GM12878 (cell line): ENCODE measurements around the gene LETM1. TPM values are rescaled to one million over a fixed set of nuclear protein-coding genes. Genes with fewer than 3 reads are reported as not detected.

ENCODE experiments used
- ATF7 ChIP-seq: fragments of 450-650 bp; IDR thresholded peaks from 2 replicates; pipeline ENCODE4 v1.6.1; 2016; ENCODE audit warnings: low read depth, mild to moderate bottlenecking
- BACH1 ChIP-seq: fragments of 450-650 bp; IDR thresholded peaks from 2 replicates; pipeline ENCODE4 v1.6.1; 2017; ENCODE audit warnings: mild to moderate bottlenecking, borderline replicate concordance
- BHLHE40 ChIP-seq, 2 experiments: fragments of 450-650 bp in 1 of 2; IDR thresholded peaks; 2 replicates each; pipeline ENCODE4 v1.6.1; 2011 to 2017; ENCODE audit warnings: low read depth in 2 of 2, borderline replicate concordance in 1 of 2, improper control_type of control experiment in 1 of 2, low read length in 1 of 2, mild to moderate bottlenecking in 1 of 2
- BRCA1 ChIP-seq: IDR thresholded peaks from 2 replicates; pipeline ENCODE4 v1.6.1; 2011; ENCODE audit warnings: low read depth, low read length, improper control_type of control experiment
- CBX5 ChIP-seq: sonication (generic); IDR thresholded peaks from 2 replicates; pipeline ENCODE4 v1.6.1; 2016; ENCODE audit warnings: low read depth, moderate library complexity, mild to moderate bottlenecking, inconsistent platforms
- EED ChIP-seq: sonication (generic); IDR thresholded peaks from 2 replicates; pipeline ENCODE4 v1.6.1; 2016; ENCODE audit warnings: antibody characterized with exemption, low read depth
- HDAC6 ChIP-seq: fragments of 200-600 bp; sonication (generic); IDR thresholded peaks from one replicate; pipeline ENCODE4 v1.8.0; 2017; ENCODE audit warnings: antibody characterized with exemption; ENCODE audit not compliant: unreplicated experiment
- IKZF1 ChIP-seq: fragments of 450-650 bp; conservative IDR thresholded peaks from 2 replicates; pipeline ENCODE4 v1.6.1; 2017; ENCODE audit warnings: antibody characterized with exemption, mild to moderate bottlenecking
- KLF5 ChIP-seq: fragments of 450-650 bp; IDR thresholded peaks from 2 replicates; pipeline ENCODE4 v1.6.1; 2014; ENCODE audit warnings: mild to moderate bottlenecking; ENCODE audit not compliant: partially characterized antibody
- NFIC ChIP-seq: IDR thresholded peaks from 2 replicates; pipeline ENCODE4 v1.6.1; 2012; ENCODE audit warnings: low read depth, mild to moderate bottlenecking, inconsistent platforms, low read length, moderate library complexity
- NFXL1 ChIP-seq: fragments of 450-650 bp; IDR thresholded peaks from 2 replicates; pipeline ENCODE4 v1.6.1; 2017; ENCODE audit warnings: antibody characterized with exemption, mild to moderate bottlenecking, borderline replicate concordance
- NR2C1 ChIP-seq: fragments of 450-650 bp; IDR thresholded peaks from 2 replicates; pipeline ENCODE4 v1.6.1; 2017; ENCODE audit warnings: antibody characterized with exemption, mild to moderate bottlenecking, moderate library complexity
- PAX8 ChIP-seq: fragments of 450-650 bp; IDR thresholded peaks from 2 replicates; pipeline ENCODE4 v1.6.1; 2017; ENCODE audit warnings: mild to moderate bottlenecking, moderate library complexity
- PML ChIP-seq: IDR thresholded peaks from 2 replicates; pipeline ENCODE4 v1.6.1; 2012; ENCODE audit warnings: low read length, inconsistent platforms
- POLR2A ChIP-seq: IDR thresholded peaks from 2 replicates; pipeline ENCODE4 v1.6.1; 2011; ENCODE audit warnings: low read depth, mild to moderate bottlenecking, low read length
- RBBP5 ChIP-seq: fragments of 200-600 bp; sonication (generic); conservative IDR thresholded peaks from 2 replicates; pipeline ENCODE4 v1.6.1; 2016
- RELA ChIP-seq: fragments of 450-650 bp; IDR thresholded peaks from 2 replicates; pipeline ENCODE4 v1.8.0; 2014; ENCODE audit warnings: borderline replicate concordance; ENCODE audit not compliant: partially characterized antibody
- SIX5 ChIP-seq: IDR thresholded peaks from 2 replicates; pipeline ENCODE4 v1.6.1; 2011; ENCODE audit warnings: mild to moderate bottlenecking, low read depth, low read length, moderate library complexity; ENCODE audit not compliant: severe bottlenecking
- SMAD1 ChIP-seq: fragments of 450-650 bp; IDR thresholded peaks from 2 replicates; pipeline ENCODE4 v1.6.1; 2018; ENCODE audit warnings: mild to moderate bottlenecking, low read depth; ENCODE audit not compliant: partially characterized antibody
- SUZ12 ChIP-seq: fragments of 200-600 bp; sonication (generic); IDR thresholded peaks from one replicate; pipeline ENCODE4 v1.6.1; 2018; ENCODE audit warnings: antibody characterized with exemption, mild to moderate bottlenecking; ENCODE audit not compliant: unreplicated experiment
- TAF1 ChIP-seq: IDR thresholded peaks from 2 replicates; pipeline ENCODE4 v1.6.1; 2011; ENCODE audit warnings: mild to moderate bottlenecking, low read depth, low read length, borderline replicate concordance
- YY1 ChIP-seq: IDR thresholded peaks from 2 replicates; pipeline ENCODE4 v1.6.1; 2011; ENCODE audit warnings: low read depth, mild to moderate bottlenecking, low read length
- ZBED1 ChIP-seq: IDR thresholded peaks from 2 replicates; pipeline ENCODE4 v1.6.1; 2016; ENCODE audit warnings: borderline replicate concordance
- polyA plus RNA-seq, 11 experiments: library from polyadenylated mRNA; depleted of rRNA in 4 of 11; unstranded in 6 of 11; stranded (reverse) in 5 of 11; fragments of >200 nt; fragmentation: Nextera tagmentation in 4 of 11; fragmentation: Illumina TruSeq in 1 of 11; extraction: Ambion mirVana in 4 of 11; extraction: Trizol in 1 of 11; gene quantifications; 1 replicate in 1 of 11; 2 replicates in 10 of 11; pipeline versions ENCODE4 v1.2.1 to v1.2.3, GENCODE V29; 2011 to 2016; ENCODE audit warnings: inconsistent platforms in 2 of 11, missing spikeins in 2 of 11, low read depth in 1 of 11
- total RNA-seq, 4 experiments: library from RNA; depleted of rRNA in 3 of 4; stranded (reverse); fragments of >200 nt in 3 of 4; fragmentation: Illumina TruSeq in 1 of 4; extraction: Trizol in 1 of 4; gene quantifications; 2 replicates each; pipeline versions ENCODE4 v1.2.1 to v1.2.3, GENCODE V29; 2013 to 2021
- TF ChIP-seq, protein P1 (sequence below): fragments of 450-650 bp; IDR thresholded peaks from 2 replicates; pipeline ENCODE4 v1.6.1; 2016; ENCODE audit warnings: mild to moderate bottlenecking
- TF ChIP-seq, protein P2 (sequence below): fragments of 450-650 bp; formaldehyde crosslinking; IDR thresholded peaks from 2 replicates; pipeline ENCODE4 v1.4.0; 2022; ENCODE audit warnings: mild to moderate bottlenecking, moderate library complexity
- TF ChIP-seq, protein P3 (sequence below): fragments of 450-650 bp; IDR thresholded peaks from 2 replicates; pipeline ENCODE4 v1.6.1; 2017; ENCODE audit warnings: antibody characterized with exemption, mild to moderate bottlenecking, moderate library complexity

The LETM1 gene
- total and polyA plus RNA-seq, 10 of the 15 experiments (the other 5 are each of a cell fraction or from before 2014, with no cell fraction given): 2.6 to 65.2 (median 30.2) TPM

DNA sequence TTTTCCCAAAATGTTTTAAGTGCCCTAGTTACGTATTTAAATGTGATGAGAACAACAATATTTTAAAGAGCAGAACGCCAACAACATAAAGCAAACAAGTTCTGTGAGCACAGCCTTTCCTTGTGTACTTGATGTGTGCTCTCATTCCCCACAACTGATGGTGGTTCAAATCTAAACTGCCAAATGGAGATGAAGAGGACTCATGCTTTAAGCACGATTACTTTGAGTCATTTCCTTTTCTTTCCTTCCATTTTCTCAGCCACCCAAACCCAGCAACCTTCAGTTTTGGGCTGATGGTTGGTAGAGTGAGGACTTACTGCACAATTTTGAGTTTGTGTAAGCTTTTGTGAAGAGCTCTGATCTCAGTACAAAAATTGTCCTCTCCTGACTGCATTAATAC lies 16.9 kb upstream of the LETM1 start (continued):
- TF ChIP-seq, protein P1, sequence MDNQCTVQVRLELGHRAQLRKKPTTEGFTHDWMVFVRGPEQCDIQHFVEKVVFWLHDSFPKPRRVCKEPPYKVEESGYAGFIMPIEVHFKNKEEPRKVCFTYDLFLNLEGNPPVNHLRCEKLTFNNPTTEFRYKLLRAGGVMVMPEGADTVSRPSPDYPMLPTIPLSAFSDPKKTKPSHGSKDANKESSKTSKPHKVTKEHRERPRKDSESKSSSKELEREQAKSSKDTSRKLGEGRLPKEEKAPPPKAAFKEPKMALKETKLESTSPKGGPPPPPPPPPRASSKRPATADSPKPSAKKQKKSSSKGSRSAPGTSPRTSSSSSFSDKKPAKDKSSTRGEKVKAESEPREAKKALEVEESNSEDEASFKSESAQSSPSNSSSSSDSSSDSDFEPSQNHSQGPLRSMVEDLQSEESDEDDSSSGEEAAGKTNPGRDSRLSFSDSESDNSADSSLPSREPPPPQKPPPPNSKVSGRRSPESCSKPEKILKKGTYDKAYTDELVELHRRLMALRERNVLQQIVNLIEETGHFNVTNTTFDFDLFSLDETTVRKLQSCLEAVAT: no peak
- no peak for TF ChIP-seq TAF1
- TF ChIP-seq ATF7: no peak
- TF ChIP-seq, protein P2, sequence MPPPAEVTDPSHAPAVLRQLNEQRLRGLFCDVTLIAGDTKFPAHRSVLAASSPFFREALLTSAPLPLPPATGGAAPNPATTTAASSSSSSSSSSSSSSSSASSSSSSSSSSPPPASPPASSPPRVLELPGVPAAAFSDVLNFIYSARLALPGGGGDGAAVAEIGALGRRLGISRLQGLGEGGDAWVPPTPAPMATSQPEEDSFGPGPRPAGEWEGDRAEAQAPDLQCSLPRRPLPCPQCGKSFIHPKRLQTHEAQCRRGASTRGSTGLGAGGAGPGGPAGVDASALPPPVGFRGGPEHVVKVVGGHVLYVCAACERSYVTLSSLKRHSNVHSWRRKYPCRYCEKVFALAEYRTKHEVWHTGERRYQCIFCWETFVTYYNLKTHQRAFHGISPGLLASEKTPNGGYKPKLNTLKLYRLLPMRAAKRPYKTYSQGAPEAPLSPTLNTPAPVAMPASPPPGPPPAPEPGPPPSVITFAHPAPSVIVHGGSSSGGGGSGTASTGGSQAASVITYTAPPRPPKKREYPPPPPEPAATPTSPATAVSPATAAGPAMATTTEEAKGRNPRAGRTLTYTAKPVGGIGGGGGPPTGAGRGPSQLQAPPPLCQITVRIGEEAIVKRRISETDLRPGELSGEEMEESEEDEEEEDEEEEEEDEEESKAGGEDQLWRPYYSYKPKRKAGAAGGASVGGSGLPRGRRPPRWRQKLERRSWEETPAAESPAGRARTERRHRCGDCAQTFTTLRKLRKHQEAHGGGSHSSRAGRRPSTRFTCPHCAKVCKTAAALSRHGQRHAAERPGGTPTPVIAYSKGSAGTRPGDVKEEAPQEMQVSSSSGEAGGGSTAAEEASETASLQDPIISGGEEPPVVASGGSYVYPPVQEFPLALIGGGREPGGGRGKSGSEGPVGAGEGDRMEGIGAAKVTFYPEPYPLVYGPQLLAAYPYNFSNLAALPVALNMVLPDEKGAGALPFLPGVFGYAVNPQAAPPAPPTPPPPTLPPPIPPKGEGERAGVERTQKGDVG (CRISPR knock-in tag): no peak
- no peak for TF ChIP-seq IKZF1
- TF ChIP-seq BACH1: no peak
- no peak for TF ChIP-seq KLF5
- TF ChIP-seq SUZ12: no peak
- TF ChIP-seq SMAD1: no peak
- TF ChIP-seq, protein P3, sequence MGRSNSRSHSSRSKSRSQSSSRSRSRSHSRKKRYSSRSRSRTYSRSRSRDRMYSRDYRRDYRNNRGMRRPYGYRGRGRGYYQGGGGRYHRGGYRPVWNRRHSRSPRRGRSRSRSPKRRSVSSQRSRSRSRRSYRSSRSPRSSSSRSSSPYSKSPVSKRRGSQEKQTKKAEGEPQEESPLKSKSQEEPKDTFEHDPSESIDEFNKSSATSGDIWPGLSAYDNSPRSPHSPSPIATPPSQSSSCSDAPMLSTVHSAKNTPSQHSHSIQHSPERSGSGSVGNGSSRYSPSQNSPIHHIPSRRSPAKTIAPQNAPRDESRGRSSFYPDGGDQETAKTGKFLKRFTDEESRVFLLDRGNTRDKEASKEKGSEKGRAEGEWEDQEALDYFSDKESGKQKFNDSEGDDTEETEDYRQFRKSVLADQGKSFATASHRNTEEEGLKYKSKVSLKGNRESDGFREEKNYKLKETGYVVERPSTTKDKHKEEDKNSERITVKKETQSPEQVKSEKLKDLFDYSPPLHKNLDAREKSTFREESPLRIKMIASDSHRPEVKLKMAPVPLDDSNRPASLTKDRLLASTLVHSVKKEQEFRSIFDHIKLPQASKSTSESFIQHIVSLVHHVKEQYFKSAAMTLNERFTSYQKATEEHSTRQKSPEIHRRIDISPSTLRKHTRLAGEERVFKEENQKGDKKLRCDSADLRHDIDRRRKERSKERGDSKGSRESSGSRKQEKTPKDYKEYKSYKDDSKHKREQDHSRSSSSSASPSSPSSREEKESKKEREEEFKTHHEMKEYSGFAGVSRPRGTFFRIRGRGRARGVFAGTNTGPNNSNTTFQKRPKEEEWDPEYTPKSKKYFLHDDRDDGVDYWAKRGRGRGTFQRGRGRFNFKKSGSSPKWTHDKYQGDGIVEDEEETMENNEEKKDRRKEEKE: no peak
- no peak for TF ChIP-seq RELA
- 0 out of 4 replicates have a peak, but pooled peaks of 1 of the 2 experiments have one; percentile 22 for TF ChIP-seq BHLHE40 (IDR thresholded peaks at IDR 0.05; ENCODE audit: borderline replicate concordance in 1 of 2, low read depth in 2 of 2, low read length in 1 of 2)
- no peak for TF ChIP-seq RBBP5
- TF ChIP-seq BRCA1: no peak
- TF ChIP-seq PAX8: no peak
- TF ChIP-seq NFIC: 0 out of 2 replicates have a peak, but pooled peaks have one; percentile 40
- no peak for TF ChIP-seq SIX5
- peak; percentile 67; the same call in 1 of the 2 replicates for TF ChIP-seq POLR2A
- no peak for TF ChIP-seq EED
- TF ChIP-seq ZBED1: no peak
- peak; percentile 60 for TF ChIP-seq YY1
- TF ChIP-seq NR2C1: no peak
- TF ChIP-seq NFXL1: no peak
- TF ChIP-seq HDAC6: no peak
- TF ChIP-seq CBX5: no peak
- no peak for TF ChIP-seq PML
